GM18517 (cell line): ENCODE results near the gene CENPQ.

ENCODE experiments used
- ATAC-seq: cut with Tn5 transposase; IDR thresholded peaks from one replicate; pipeline ENCODE4 v1.9.1; 2021; ENCODE audit warnings: mild to moderate bottlenecking, moderate library complexity; ENCODE audit not compliant: unreplicated experiment

The CENPQ gene

GRCh38 chr6:49539102-49539501, 75.9 kb downstream of the CENPQ start:
- ATAC-seq, result no peak

- no peak for ATAC-seq
These were observed 77.4 kb downstream of the CENPQ start for GRCh38 chr6:49540614-49541013.

GRCh38 chr6:49541210-49541724, 78.1 kb downstream of the CENPQ start:
- no peak for ATAC-seq

GRCh38 chr6:49541936-49542335, 78.8 kb downstream of the CENPQ start:
- no peak for ATAC-seq
